OCI-LY7 (cell line): ENCODE data around the gene COX7A2.

Source experiments
- EZH2phosphoT487 ChIP-seq: fragments of 200-600 bp; sonication (generic); IDR thresholded peaks from 2 replicates; pipeline ENCODE4 v1.6.1; 2018; ENCODE audit warnings: low read depth, borderline replicate concordance, mild to moderate bottlenecking, mixed run types, antibody characterized with exemption, low read length, moderate library complexity, mixed read lengths
- TF ChIP-seq, protein P1 (sequence below): fragments of 200-600 bp; sonication (generic); conservative IDR thresholded peaks from 2 replicates; pipeline ENCODE4 v1.5.1; 2014; ENCODE audit warnings: mild to moderate bottlenecking, antibody characterized with exemption, low read length, moderate library complexity, mixed read lengths

DNA sequence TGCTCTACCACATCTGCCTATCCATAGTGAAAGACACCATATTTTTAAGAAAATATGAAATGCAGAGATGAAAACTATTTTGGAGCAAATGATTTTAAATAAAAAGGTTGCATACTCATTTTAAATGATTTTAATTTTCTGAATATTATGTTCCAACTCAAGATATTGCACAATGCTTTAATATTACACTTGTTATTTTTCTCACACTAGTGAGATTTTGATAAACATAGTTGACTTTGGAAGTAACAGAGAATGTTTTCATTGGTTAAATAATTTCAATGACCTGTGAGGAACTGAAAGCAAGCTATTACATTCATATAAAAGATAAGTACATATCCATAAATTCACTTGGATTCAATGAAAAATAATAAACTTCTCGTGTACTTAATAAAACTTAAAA is 48.1 kb upstream of the COX7A2 start:
- TF ChIP-seq, protein P1, sequence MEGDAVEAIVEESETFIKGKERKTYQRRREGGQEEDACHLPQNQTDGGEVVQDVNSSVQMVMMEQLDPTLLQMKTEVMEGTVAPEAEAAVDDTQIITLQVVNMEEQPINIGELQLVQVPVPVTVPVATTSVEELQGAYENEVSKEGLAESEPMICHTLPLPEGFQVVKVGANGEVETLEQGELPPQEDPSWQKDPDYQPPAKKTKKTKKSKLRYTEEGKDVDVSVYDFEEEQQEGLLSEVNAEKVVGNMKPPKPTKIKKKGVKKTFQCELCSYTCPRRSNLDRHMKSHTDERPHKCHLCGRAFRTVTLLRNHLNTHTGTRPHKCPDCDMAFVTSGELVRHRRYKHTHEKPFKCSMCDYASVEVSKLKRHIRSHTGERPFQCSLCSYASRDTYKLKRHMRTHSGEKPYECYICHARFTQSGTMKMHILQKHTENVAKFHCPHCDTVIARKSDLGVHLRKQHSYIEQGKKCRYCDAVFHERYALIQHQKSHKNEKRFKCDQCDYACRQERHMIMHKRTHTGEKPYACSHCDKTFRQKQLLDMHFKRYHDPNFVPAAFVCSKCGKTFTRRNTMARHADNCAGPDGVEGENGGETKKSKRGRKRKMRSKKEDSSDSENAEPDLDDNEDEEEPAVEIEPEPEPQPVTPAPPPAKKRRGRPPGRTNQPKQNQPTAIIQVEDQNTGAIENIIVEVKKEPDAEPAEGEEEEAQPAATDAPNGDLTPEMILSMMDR: no peak
- TF ChIP-seq EZH2phosphoT487: no peak
